Endometrial microvascular endothelial cells (primary cell): ENCODE measurements around the gene NEK11. TPM values are rescaled to one million over a fixed set of nuclear protein-coding genes. Genes with fewer than 3 reads are reported as not detected.

Source experiments
- in situ Hi-C: cut with HindIII; loops from 2 replicates; pipeline ENCODE4 v1.10.0; 2017; ENCODE audit warnings: low sequenced_read_pairs, low pct_unique_long_range_greater_than_20kb; ENCODE audit errors: inconsistent ontology term
- total RNA-seq: library from RNA; depleted of rRNA; stranded (reverse); fragments of >200 nt; gene quantifications from one replicate; pipeline ENCODE4 v1.2.3, GENCODE V29; 2015; ENCODE audit errors: inconsistent ontology term

The NEK11 gene
- total RNA-seq, 1 donor from 2014 or later: 5.1 TPM

DNA sequence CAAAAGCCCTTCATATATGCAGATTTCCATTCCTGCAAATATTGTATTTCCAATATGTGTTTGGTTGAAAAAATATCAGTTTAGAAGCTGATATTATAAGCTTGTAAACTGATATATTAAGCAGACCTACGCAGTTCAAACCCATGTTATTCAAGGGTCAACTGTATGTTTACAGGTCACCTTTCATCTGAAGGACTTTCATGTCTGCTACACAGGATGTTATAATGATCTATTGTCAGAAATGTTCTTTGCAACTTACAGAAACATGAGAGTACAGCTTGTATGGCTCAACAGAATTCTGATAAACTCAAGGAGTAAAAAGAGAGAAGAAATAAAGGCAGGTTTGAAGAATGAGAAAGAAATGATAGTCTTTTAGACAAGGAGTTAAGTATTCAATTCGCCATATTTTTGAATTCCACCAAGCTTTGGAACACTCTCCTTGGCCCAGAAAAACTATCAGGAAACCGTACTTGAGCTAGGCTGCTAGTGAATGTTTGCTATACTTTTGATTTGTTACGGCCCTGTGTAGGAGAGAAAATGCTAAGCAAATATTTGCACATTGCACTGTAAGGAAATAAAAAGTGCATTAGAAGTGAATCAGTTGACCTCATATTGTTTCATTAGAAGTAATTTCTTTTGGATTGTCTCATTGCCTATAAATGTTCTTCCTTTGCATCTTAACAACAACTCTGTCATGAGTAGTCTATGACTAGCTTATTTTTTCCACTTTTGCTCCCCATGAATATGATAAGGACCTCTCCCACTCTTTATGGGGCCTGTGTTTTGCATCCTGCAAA is 81.2 kb downstream of the NEK11 start:
- in situ Hi-C loops: no loop called here

DNA sequence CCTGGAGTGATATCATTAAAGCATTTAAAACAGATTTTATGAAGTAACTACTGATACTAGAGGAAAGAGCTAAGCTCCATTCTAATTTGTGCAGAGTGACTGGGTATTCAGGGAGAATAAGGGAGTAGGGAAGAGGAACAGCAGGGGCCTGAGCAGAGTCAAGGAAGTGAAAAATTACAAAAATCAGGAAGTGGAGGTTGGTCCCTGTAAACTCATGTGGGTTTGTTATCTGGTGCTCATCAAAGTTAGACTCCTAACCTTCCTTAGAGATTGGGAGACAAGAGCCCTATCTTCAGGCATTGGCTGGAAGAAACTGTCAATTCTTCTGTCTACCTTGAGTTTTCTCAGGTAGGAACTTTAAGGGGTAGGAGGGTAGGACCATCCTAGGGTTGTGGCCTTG is 82.5 kb downstream of the NEK11 start:
- in situ Hi-C loops: no loop called here

DNA sequence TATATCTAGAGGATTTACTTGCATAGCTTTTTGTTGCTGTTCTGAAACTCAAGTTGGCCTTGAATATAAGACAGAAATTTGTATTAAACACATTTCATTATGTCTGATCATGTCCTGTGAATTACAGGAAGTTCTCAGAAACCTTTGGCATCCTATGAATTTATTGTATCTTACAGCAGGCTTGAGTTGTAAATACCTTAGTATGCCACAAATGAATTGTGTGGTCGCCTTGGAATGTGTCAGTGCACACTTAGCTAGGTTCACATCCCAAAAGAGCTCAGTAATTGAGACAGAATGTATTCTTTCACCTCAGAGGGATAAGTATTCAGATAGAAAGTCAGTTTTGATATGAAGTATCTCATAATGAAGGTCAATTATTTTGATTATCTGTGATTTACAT is 83.4 kb downstream of the NEK11 start:
- in situ Hi-C loops: no loop called here

DNA sequence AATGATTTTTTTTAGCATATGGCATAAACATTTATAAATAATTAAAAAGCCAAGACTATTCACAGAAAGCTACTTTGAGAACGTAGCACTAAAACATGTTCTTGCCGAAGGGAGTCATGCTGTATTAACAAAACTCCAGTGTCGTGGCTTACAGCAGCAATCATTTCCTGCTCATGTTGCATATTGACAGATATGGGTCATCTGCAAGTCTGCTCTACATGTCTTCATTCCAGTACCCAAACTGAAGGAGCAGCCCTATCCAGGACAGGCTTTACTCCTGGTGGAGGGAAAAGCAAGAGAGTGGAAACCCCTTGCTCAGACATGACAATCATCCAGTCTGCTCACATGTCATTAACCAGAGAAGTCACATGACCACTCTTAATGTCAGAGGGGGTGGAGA is 87.6 kb downstream of the NEK11 start:
- in situ Hi-C loops: no loop called here

DNA sequence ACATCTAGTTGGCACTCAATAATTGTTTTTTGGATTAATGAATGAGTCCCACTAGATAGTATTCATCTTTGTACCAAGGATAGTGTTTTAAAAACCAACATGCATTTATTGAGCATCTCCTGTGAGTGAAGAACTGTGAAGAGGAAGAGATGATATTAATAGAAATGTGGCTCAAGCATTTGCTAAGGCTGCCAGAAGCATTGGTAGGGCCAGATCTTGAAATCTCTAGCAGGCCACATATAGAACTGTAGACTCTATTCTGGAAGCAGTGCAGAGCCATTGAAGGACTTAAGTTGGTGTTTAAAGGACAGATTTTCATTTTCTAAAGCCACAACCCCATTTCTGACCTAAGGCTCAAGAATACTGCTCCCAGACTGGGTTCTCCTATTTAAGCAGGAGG is 99.0 kb downstream of the NEK11 start:
- in situ Hi-C loops: no loop called here

DNA sequence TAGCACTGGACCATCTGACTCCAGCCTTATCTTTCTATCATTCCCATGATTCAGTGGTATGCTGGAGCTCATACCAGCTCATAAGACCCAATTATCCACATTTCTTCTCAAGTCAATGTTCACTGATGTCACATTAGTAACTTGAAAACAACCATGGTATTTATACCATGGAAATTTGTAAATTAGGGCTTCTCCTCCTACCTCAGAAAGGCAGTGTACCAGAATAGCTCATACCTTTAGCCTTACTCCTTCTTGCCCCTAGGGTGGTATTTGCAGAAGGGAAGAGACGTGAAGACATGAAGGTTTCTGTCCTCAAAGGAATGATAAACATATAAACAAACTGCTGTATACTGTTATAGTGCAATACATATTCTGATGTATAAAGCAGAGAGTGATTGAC is 114.2 kb downstream of the NEK11 start:
- in situ Hi-C loops: no loop called here

GRCh38 chr3:131141770-131142169 is 115.1 kb downstream of the NEK11 start:
- in situ Hi-C loops: no loop called here

DNA sequence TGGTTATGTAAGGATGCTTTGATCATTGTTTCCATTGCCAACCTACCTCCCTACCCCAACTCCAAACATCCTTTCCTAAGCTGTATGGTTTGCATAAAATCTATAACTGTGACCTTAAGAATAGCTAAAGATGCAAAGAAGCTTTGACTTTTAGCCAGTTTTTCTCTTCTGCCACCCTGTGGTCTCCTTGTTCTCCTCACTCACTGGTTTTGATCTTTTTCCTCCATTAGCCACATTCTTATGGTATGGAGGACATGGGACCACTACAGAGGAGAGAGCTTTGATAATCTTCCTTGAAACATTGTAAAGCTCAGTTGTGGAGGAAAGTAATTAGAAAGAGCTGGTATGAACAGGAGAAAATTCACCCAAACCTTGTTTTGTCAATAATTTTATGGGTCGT is 115.9 kb downstream of the NEK11 start:
- in situ Hi-C loops: no loop called here

DNA sequence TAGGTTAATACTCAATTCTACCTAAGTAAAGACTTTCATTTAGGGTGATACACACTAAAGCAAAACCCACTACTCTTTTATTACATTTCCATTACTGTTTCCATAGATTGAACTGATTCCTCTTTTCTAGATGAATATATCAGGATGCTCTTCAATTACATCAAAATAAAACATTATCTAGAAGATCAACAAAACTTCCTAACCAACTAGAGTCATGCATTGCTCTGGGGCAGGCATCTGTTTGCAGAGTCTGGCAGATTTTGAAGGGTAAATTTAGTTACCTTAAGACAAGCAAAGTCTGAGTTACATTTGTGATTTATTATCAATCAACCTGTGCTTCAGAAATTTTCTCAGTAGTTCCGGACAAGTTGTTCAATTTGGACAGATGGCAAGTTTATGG is 117.1 kb downstream of the NEK11 start:
- in situ Hi-C loops: no loop called here

DNA sequence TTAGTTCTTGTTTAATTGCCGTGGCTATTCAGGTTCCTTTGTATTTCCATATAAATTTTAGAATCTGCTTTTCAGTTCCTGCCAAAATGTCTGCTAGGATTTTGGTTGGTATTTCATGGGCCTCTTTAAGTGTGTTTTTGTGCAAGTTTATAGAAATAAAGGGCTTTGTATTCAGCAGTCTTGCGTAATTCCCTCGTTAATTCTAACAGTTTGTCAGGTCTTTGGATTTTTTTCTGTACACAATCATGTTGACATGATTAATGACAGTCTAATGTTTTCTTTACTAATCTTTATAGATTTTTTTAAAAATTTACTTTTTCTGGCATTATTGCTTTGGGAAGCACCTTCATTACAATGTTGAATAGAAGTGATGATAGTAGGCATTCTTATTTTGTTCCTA is 120.9 kb downstream of the NEK11 start:
- in situ Hi-C loops: no loop called here

- in situ Hi-C loops: no loop called here
Measured at GRCh38 chr3:131158434-131158833, 131.8 kb downstream of the NEK11 start.

GRCh38 chr3:131162516-131162915 is 135.8 kb downstream of the NEK11 start:
- in situ Hi-C loops: no loop called here

GRCh38 chr3:131167867-131168266 is 141.2 kb downstream of the NEK11 start:
- in situ Hi-C loops: no loop called here

DNA sequence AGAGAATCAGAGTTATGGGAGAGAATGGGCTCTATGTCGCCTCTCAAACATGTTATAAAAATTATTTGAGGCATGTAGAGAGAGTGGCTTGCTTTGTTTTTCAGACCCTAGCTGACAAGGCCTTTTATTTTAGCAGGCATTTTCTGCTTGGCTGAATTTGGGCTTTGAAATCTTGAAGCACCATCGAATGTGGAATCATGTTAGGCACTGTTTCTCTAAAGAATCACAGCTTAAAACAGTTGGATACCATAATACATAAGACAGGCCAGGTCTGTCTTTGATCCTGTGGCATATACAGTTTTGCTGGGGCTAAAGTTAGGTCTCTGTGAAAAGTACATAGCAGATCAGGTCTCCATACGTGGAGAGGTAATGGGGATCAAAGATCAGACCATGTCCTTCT is 142.7 kb downstream of the NEK11 start:
- in situ Hi-C loops: no loop called here

DNA sequence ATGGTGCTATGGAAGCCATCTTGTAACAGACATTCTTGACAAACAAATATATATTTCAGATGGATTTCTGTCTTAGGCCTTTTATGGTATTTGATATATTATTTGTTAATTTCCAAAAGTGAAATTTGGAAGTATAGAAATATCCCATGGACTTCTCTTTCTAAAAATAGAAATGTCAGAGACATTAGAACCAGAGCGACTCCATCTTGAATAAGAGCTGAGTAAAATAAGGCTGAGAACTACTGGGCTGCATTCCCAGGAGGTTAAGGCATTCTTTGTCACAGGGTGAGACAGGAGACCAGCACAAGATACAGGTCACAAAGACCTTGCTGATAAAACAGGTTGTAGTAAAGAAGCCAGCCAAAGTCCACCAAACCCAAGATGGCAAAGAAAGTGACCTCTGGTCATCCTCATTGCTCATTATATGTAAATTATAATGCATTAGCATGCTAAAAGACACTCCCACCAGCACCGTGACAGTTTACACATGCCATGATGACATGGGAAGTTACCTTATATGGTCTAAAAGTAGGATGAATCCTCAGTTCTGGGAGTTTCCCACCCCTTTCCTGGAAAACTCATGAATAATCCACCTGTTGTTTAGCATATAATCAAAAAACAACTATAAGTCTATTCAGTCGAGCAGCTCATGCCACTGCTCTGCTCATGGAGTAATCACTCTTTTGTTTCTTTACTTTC is 146.0 kb downstream of the NEK11 start:
- in situ Hi-C loops: no loop called here

DNA sequence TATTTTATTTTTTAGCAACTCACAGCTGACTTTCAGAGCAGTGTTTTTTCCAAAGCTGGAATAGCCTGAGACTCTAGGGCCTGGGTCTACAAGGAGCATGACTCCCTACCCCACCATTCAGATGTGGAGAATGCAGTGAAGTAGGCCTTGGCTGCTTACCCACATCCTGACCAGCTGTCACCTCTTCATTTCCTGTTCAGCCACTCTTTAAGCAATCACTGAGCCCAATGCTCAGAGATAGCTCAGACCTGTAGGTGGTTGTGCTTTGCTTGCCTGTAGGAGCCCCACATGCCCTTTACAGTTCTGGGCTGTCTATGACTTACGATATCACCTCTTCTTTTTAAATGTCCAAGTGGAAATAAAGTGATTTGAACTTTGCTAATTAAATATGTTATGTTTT is 148.1 kb downstream of the NEK11 start:
- in situ Hi-C loops: no loop called here

- in situ Hi-C loops: no loop called here
Measured at GRCh38 chr3:131178710-131179375, 152.2 kb downstream of the NEK11 start.

DNA sequence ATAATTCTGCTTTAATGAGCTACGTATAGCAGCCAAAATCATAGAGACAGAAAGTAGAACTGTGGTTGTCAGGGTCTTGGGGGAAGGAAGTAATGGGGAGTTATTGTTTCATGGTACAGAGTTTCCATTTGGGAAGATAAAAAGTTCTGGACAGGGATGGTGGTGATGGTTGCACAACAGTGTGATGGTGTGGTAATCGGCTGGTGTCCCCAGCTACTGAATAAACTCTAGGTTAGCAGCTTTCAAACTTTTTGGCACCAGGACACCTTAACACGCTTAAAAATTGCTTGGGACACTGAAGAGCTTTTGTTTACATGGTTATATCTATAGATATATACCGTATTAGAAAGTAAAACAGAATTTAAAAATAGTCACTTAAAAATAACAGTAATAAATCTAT is 166.0 kb downstream of the NEK11 start:
- in situ Hi-C loops: no loop called here

DNA sequence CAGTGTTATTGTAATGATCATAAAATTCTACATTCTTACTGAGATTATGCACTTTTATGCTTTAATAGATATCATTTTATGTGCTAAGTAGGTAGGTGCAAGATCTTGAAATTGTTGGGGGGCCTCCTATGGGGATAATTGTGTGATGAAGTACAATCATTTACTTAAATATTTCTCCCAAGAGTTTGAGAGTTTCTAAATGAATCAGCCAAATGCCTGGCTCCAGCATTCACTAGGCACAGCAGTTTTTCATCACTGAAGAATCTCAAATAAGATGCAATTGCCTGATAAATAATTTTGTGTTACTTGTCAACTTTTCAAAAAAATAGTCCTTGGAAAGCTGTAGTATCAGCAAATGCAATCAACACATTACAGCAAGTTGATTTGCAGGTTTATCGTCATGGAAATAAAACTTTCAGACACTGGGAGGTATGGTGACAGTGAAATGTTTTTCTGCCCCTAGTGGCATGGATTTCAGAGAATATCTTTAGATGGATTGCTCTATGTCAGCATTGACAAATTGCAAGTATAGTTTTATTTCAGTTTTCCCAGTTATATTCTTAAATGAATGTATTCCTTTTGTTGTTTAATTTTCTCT is 167.1 kb downstream of the NEK11 start:
- in situ Hi-C loops: no loop called here

DNA sequence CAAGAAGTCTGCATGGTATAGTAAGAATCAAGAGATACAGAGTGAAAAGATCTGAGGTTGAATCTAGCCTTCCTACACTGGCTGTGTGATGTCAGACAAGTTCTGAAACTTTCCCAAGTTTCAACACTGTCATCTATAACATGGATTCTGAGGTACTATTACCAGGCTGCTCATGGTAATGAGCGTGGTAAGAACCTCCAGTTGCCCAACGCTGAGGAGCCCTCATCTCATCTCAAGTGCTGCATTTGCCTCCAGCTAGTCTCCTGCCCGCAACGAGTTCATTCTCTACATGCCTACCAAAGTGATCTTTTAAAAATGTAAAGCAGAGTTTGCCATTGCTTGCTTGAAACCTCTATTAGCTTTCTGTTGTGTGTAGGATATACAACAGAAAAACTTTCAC is 168.1 kb downstream of the NEK11 start:
- in situ Hi-C loops: no loop called here
